HepG2 (cell line): ENCODE results near the gene TULP3.

ENCODE experiments used
- CREB1 ChIP-seq, 2 experiments: fragments of 450-650 bp in 1 of 2; IDR thresholded peaks; 2 replicates each; pipeline ENCODE4 v1.6.1; 2016 to 2017; ENCODE audit warnings: control low read depth in 1 of 2, mild to moderate bottlenecking in 1 of 2, missing compliant biosample characterization in 1 of 2, missing genetic modification characterization in 1 of 2
- PPARG ChIP-seq: conservative IDR thresholded peaks from 2 replicates; pipeline ENCODE4 v1.6.1; 2016; ENCODE audit warnings: missing biosample characterization, missing genetic modification reagents
- RXRA ChIP-seq: sonication (generic); formaldehyde crosslinking; IDR thresholded peaks from 2 replicates; pipeline ENCODE4 v1.5.1; 2020; ENCODE audit warnings: missing genetic modification reagents
- TAF1 ChIP-seq: sonication (generic); formaldehyde crosslinking; IDR thresholded peaks from 2 replicates; pipeline ENCODE4 v1.4.0; 2020; ENCODE audit warnings: missing genetic modification reagents
- ZFYVE20 ChIP-seq: sonication (generic); formaldehyde crosslinking; IDR thresholded peaks from 2 replicates; pipeline ENCODE4 v1.8.0; 2023; ENCODE audit warnings: low read depth, mild to moderate bottlenecking, moderate library complexity, missing genetic modification reagents, borderline replicate concordance
- ZNF780A ChIP-seq: sonication (generic); formaldehyde crosslinking; IDR thresholded peaks from 2 replicates; pipeline ENCODE4 v1.8.0; 2022; ENCODE audit warnings: mild to moderate bottlenecking, missing genetic modification reagents, moderate library complexity
- ZSCAN12 ChIP-seq: sonication (generic); formaldehyde crosslinking; IDR thresholded peaks from 2 replicates; pipeline ENCODE4 v1.9.0; 2021; ENCODE audit warnings: mild to moderate bottlenecking, missing genetic modification reagents
- TF ChIP-seq, protein P1 (sequence below): sonication (generic); formaldehyde crosslinking; IDR thresholded peaks from 2 replicates; pipeline ENCODE4 v1.4.0; 2020; ENCODE audit warnings: mild to moderate bottlenecking, missing genetic modification reagents
- TF ChIP-seq, protein P2 (sequence below): sonication (generic); formaldehyde crosslinking; conservative IDR thresholded peaks from 2 replicates; pipeline ENCODE4 v1.8.0; 2022; ENCODE audit warnings: missing genetic modification reagents
- TF ChIP-seq, protein P3 (sequence below): sonication (generic); formaldehyde crosslinking; IDR thresholded peaks from 2 replicates; pipeline ENCODE4 v1.5.0; 2020; ENCODE audit warnings: mild to moderate bottlenecking, missing genetic modification reagents, moderate library complexity

DNA sequence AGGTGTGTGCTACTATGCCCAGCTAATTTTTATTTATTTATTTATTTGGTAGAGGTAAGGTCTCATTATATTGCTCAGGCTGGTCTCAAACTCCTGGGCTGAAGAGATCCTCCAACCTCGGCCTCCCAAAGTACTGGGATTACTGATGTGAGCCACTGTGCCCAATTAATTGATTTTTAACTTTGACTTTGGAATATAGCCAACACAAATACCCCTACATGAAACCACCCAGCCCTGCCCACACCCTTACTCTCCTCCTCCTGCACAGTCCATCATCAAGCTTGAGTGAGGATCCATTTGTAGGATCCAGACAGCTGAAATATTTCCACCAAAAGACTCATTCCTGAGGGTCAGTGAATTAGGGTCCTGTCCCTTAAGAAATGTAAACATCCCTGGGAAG, 65.2 kb downstream of the TULP3 start:
- TF ChIP-seq, protein P1, sequence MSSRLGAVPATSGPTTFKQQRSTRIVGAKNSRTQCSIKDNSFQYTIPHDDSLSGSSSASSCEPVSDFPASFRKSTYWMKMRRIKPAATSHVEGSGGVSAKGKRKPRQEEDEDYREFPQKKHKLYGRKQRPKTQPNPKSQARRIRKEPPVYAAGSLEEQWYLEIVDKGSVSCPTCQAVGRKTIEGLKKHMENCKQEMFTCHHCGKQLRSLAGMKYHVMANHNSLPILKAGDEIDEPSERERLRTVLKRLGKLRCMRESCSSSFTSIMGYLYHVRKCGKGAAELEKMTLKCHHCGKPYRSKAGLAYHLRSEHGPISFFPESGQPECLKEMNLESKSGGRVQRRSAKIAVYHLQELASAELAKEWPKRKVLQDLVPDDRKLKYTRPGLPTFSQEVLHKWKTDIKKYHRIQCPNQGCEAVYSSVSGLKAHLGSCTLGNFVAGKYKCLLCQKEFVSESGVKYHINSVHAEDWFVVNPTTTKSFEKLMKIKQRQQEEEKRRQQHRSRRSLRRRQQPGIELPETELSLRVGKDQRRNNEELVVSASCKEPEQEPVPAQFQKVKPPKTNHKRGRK (CRISPR knock-in tag): no peak
- TF ChIP-seq, protein P2, sequence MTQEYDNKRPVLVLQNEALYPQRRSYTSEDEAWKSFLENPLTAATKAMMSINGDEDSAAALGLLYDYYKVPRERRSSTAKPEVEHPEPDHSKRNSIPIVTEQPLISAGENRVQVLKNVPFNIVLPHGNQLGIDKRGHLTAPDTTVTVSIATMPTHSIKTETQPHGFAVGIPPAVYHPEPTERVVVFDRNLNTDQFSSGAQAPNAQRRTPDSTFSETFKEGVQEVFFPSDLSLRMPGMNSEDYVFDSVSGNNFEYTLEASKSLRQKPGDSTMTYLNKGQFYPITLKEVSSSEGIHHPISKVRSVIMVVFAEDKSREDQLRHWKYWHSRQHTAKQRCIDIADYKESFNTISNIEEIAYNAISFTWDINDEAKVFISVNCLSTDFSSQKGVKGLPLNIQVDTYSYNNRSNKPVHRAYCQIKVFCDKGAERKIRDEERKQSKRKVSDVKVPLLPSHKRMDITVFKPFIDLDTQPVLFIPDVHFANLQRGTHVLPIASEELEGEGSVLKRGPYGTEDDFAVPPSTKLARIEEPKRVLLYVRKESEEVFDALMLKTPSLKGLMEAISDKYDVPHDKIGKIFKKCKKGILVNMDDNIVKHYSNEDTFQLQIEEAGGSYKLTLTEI (CRISPR knock-in tag): no peak
- no peak for TF ChIP-seq RXRA (CRISPR knock-in tag)
- TF ChIP-seq TAF1 (CRISPR knock-in tag): no peak
- no peak for TF ChIP-seq ZSCAN12 (CRISPR knock-in tag)
- TF ChIP-seq, protein P3, sequence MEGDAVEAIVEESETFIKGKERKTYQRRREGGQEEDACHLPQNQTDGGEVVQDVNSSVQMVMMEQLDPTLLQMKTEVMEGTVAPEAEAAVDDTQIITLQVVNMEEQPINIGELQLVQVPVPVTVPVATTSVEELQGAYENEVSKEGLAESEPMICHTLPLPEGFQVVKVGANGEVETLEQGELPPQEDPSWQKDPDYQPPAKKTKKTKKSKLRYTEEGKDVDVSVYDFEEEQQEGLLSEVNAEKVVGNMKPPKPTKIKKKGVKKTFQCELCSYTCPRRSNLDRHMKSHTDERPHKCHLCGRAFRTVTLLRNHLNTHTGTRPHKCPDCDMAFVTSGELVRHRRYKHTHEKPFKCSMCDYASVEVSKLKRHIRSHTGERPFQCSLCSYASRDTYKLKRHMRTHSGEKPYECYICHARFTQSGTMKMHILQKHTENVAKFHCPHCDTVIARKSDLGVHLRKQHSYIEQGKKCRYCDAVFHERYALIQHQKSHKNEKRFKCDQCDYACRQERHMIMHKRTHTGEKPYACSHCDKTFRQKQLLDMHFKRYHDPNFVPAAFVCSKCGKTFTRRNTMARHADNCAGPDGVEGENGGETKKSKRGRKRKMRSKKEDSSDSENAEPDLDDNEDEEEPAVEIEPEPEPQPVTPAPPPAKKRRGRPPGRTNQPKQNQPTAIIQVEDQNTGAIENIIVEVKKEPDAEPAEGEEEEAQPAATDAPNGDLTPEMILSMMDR (CRISPR knock-in tag): no peak
- TF ChIP-seq ZNF780A (CRISPR knock-in tag): no peak
- no peak for TF ChIP-seq ZFYVE20
- TF ChIP-seq CREB1 (IDR thresholded peaks at IDR 0.05): no peak
- TF ChIP-seq CREB1 (CRISPR knock-in tag; IDR thresholded peaks at IDR 0.05): no peak
- TF ChIP-seq PPARG (CRISPR knock-in tag): no peak
